Esophagus muscularis mucosa (tissue), 4 donors: ENCODE results near the gene GLI3.

Experiments used
- CTCF ChIP-seq, 3 experiments: fragments of 200-600 bp in 2 of 3; fragments of 450-650 bp in 1 of 3; sonication (generic) in 2 of 3; IDR thresholded peaks; one replicate each; pipeline ENCODE4 v1.5.1; 2017 to 2019; ENCODE audit warnings: antibody characterized with exemption in 3 of 3, mild to moderate bottlenecking in 2 of 3, moderate library complexity in 1 of 3
- EP300 ChIP-seq: sonication (generic); formaldehyde crosslinking; IDR thresholded peaks from one replicate; pipeline ENCODE4 v1.6.1; 2017; ENCODE audit warnings: antibody characterized with exemption
- POLR2A ChIP-seq: fragments of 450-650 bp; IDR thresholded peaks from one replicate; pipeline ENCODE4 v1.6.1; 2017; ENCODE audit warnings: antibody characterized with exemption, moderate library complexity, mild to moderate bottlenecking, low read depth
- POLR2AphosphoS5 ChIP-seq, 2 donors: sonication (generic); formaldehyde crosslinking; IDR thresholded peaks; one replicate each; pipeline ENCODE4 v1.6.1; 2017; ENCODE audit warnings: antibody characterized with exemption in 2 of 2

DNA sequence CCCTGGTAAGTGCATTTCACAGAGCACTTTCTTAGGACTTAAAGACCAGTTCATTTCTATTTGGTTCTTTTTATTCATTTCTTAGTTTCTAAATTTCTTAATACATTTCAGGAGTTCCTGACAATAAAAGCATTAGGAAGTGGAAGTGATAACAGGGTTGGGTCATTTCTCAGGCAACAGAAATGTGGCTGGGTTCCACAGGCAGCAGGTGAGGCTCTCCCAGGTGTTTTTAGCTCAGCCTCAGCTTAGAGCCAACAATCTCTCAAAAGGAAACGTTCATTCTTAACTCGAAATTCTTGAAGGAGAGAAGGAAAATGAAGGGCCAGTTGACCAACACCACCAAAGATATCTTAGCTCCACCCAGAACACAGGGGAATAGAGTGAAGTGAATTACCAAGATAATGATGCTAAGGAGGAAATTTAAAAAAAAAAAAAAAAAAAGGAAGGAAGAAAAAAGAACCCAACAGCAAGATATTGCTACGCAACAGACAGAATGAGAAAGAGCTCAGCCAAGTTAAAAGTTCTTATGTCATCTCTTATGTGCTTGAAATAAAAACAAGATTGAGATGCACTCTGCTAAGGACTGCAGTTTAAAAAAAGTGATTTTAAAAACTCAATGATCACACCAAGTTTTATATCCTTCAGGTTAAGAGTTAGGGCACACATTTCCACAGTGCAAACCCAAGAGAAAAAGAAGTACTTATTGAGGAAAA, 230.1 kb downstream of the GLI3 start:
- TF ChIP-seq CTCF (IDR thresholded peaks at IDR 0.05) = no peak
- TF ChIP-seq POLR2A = no peak
- TF ChIP-seq EP300 = no peak
- no peak for TF ChIP-seq POLR2AphosphoS5 (IDR thresholded peaks at IDR 0.05)
